ENCODE results near the gene CAT.

DNA sequence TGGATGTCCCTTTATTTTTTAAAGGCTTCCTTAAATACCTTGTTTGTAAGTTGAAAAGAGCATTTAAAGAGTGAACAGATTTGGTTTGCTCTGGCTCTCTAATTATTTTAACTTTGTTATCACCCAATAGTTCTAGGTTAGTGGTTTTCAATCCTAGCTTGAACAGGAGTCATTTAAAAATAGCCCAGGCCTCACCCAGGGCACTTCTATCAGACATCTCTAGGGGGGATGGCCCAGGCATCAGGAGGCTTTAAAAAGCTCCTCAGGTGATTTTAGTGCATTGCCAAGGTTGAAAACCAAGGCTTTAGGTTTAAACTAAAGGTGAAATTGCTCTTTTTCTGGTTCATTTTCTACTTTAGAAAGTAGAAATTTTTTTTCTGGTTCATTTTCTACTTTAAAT lies 8.3 kb downstream of the CAT start:
- TF ChIP-seq, protein P1, sequence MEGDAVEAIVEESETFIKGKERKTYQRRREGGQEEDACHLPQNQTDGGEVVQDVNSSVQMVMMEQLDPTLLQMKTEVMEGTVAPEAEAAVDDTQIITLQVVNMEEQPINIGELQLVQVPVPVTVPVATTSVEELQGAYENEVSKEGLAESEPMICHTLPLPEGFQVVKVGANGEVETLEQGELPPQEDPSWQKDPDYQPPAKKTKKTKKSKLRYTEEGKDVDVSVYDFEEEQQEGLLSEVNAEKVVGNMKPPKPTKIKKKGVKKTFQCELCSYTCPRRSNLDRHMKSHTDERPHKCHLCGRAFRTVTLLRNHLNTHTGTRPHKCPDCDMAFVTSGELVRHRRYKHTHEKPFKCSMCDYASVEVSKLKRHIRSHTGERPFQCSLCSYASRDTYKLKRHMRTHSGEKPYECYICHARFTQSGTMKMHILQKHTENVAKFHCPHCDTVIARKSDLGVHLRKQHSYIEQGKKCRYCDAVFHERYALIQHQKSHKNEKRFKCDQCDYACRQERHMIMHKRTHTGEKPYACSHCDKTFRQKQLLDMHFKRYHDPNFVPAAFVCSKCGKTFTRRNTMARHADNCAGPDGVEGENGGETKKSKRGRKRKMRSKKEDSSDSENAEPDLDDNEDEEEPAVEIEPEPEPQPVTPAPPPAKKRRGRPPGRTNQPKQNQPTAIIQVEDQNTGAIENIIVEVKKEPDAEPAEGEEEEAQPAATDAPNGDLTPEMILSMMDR (IDR thresholded peaks at IDR 0.05) = no peak
- TF ChIP-seq, protein P2, sequence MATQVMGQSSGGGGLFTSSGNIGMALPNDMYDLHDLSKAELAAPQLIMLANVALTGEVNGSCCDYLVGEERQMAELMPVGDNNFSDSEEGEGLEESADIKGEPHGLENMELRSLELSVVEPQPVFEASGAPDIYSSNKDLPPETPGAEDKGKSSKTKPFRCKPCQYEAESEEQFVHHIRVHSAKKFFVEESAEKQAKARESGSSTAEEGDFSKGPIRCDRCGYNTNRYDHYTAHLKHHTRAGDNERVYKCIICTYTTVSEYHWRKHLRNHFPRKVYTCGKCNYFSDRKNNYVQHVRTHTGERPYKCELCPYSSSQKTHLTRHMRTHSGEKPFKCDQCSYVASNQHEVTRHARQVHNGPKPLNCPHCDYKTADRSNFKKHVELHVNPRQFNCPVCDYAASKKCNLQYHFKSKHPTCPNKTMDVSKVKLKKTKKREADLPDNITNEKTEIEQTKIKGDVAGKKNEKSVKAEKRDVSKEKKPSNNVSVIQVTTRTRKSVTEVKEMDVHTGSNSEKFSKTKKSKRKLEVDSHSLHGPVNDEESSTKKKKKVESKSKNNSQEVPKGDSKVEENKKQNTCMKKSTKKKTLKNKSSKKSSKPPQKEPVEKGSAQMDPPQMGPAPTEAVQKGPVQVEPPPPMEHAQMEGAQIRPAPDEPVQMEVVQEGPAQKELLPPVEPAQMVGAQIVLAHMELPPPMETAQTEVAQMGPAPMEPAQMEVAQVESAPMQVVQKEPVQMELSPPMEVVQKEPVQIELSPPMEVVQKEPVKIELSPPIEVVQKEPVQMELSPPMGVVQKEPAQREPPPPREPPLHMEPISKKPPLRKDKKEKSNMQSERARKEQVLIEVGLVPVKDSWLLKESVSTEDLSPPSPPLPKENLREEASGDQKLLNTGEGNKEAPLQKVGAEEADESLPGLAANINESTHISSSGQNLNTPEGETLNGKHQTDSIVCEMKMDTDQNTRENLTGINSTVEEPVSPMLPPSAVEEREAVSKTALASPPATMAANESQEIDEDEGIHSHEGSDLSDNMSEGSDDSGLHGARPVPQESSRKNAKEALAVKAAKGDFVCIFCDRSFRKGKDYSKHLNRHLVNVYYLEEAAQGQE (IDR thresholded peaks at IDR 0.05; ENCODE audit: insufficient read depth in 1 of 2, low read depth in 2 of 2, low read length in 1 of 2) = no peak
- no peak for TF ChIP-seq TCF7L2 (IDR thresholded peaks at IDR 0.05; ENCODE audit: low read depth, low read length)
- TF ChIP-seq POLR2AphosphoS5 (IDR thresholded peaks at IDR 0.05; ENCODE audit: low read depth, low read length) = no peak
- no peak for TF ChIP-seq SIN3A (IDR thresholded peaks at IDR 0.05; ENCODE audit: borderline replicate concordance, insufficient read depth, low read depth, low read length)
